SK-N-SH (cell line): ENCODE data around the gene TUBA8.

Source experiments
- EZH2phosphoT487 ChIP-seq: fragments of 200-600 bp; sonication (generic); IDR thresholded peaks from 2 replicates; pipeline ENCODE4 v1.6.1; 2017; ENCODE audit warnings: low read depth, mixed run types, mild to moderate bottlenecking, antibody characterized with exemption, moderate library complexity, borderline replicate concordance
- FOSL2 ChIP-seq: IDR thresholded peaks from 2 replicates; pipeline ENCODE4 v1.4.0; 2012; ENCODE audit warnings: low read depth, mild to moderate bottlenecking, moderate library complexity, borderline replicate concordance
- MAX ChIP-seq: IDR thresholded peaks from 2 replicates; pipeline ENCODE4 v1.4.0; 2012; ENCODE audit warnings: low read depth
- NRF1 ChIP-seq: IDR thresholded peaks from 2 replicates; pipeline ENCODE4 v1.6.1; 2012; ENCODE audit warnings: low read depth, mild to moderate bottlenecking, low read length
- POLR2AphosphoS5 ChIP-seq: IDR thresholded peaks from 2 replicates; pipeline ENCODE4 v1.6.1; 2012; ENCODE audit warnings: low read depth, low read length
- RAD21 ChIP-seq: IDR thresholded peaks from 2 replicates; pipeline ENCODE4 v1.6.1; 2012; ENCODE audit warnings: mild to moderate bottlenecking, low read length
- RXRA ChIP-seq: IDR thresholded peaks from 2 replicates; pipeline ENCODE4 v1.4.0; 2012; ENCODE audit warnings: low read depth, mild to moderate bottlenecking, borderline replicate concordance
- TAF1 ChIP-seq: IDR thresholded peaks from 2 replicates; pipeline ENCODE4 v1.6.1; 2012; ENCODE audit warnings: low read depth, mild to moderate bottlenecking, low read length, moderate library complexity, borderline replicate concordance
- YY1 ChIP-seq: IDR thresholded peaks from 2 replicates; pipeline ENCODE4 v1.4.0; 2012; ENCODE audit warnings: low read depth, mild to moderate bottlenecking
- TF ChIP-seq, protein P1 (sequence below): fragments of 200-600 bp; sonication (generic); IDR thresholded peaks from 2 replicates; pipeline ENCODE4 v1.6.1; 2017; ENCODE audit warnings: antibody characterized with exemption, mild to moderate bottlenecking, moderate library complexity

GRCh38 chr22:18064636-18065035, 46.0 kb upstream of the TUBA8 start:
- TF ChIP-seq, protein P1, sequence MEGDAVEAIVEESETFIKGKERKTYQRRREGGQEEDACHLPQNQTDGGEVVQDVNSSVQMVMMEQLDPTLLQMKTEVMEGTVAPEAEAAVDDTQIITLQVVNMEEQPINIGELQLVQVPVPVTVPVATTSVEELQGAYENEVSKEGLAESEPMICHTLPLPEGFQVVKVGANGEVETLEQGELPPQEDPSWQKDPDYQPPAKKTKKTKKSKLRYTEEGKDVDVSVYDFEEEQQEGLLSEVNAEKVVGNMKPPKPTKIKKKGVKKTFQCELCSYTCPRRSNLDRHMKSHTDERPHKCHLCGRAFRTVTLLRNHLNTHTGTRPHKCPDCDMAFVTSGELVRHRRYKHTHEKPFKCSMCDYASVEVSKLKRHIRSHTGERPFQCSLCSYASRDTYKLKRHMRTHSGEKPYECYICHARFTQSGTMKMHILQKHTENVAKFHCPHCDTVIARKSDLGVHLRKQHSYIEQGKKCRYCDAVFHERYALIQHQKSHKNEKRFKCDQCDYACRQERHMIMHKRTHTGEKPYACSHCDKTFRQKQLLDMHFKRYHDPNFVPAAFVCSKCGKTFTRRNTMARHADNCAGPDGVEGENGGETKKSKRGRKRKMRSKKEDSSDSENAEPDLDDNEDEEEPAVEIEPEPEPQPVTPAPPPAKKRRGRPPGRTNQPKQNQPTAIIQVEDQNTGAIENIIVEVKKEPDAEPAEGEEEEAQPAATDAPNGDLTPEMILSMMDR: no peak
- TF ChIP-seq RXRA (no peak), MAX (no peak), POLR2AphosphoS5 (no peak), NRF1 (no peak), TAF1 (no peak), EZH2phosphoT487 (no peak), YY1 (no peak), FOSL2 (no peak), RAD21 (no peak)
